Muscle of leg (tissue), 11 donors: ENCODE results near the gene WARS2. TPM values are rescaled to one million over a fixed set of nuclear protein-coding genes. Genes with fewer than 3 reads are reported as not detected.

ENCODE experiments used
- DNase-seq: peaks from one replicate; pipeline ENCODE4 v3.0.0; 2013
- H3K27ac ChIP-seq: one replicate; pipeline ENCODE4 v1.5.1; 2013; ENCODE audit warnings: mild to moderate bottlenecking, low read length, control low read depth
- H3K27me3 ChIP-seq: one replicate; pipeline ENCODE4 v1.6.1; 2013; ENCODE audit warnings: low read length; ENCODE audit not compliant: control insufficient read depth, insufficient read depth
- H3K36me3 ChIP-seq: one replicate; pipeline ENCODE4 v1.6.1; 2013; ENCODE audit warnings: low read length; ENCODE audit not compliant: control insufficient read depth, insufficient read depth
- H3K4me1 ChIP-seq: one replicate; pipeline ENCODE4 v1.6.1; 2013; ENCODE audit warnings: low read length; ENCODE audit not compliant: control insufficient read depth, insufficient read depth
- H3K4me3 ChIP-seq: one replicate; pipeline ENCODE4 v1.5.1; 2013; ENCODE audit warnings: low read length, control low read depth
- H3K9me3 ChIP-seq: replicated peaks from 2 replicates; pipeline ENCODE4 v1.6.1; 2013; ENCODE audit warnings: low read depth, low read length; ENCODE audit not compliant: control insufficient read depth
- WGBS: methylation state at CpG from one replicate; pipeline ENCODE4 v1.1.5; 2013; ENCODE audit warnings: missing lambda C conversion rate; ENCODE audit not compliant: insufficient coverage; 5-methylcytosine and 5-hydroxymethylcytosine counted together
- polyA plus RNA-seq, 8 donors: library from polyadenylated mRNA; unstranded; fragments of 120-200 nt; gene quantifications; one replicate each; pipeline versions ENCODE4 v1.2.1 to v1.2.3, GENCODE V29; 2013; ENCODE audit warnings: inconsistent platforms in 1 of 8, low replicate concordance in 1 of 8; ENCODE audit not compliant: insufficient read length in 8 of 8, insufficient read depth in 1 of 8
- total RNA-seq: library from RNA; stranded (reverse); fragments of 120-200 nt; gene quantifications from one replicate; pipeline ENCODE4 v1.2.4, GENCODE V29; 2013

Gene WARS2
- total and polyA plus RNA-seq, 9 donors: 16.3 to 25.8 (median 20.2) TPM

DNA sequence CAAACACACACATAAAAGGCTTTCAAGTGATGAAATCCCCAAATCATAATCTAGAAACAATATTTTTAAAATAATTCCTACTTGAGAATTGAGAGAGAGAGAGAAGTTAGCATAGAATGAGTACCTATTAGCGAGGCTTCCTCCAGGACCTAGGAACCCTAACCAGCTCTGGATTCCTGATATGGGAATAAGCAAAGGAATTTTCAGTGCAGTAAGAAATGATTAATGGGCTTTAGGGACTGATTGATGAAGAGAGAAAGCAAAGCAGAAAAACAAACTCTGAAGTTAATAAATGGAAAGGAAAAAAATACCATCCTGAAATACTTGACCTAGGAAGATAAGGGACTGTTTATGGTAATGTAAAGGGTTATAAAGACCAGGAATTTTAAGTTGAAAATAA, 60.6 kb downstream of the WARS2 start:
- WGBS: no CpG with 5 or more reads among the region's 1 CpG
- H3K36me3 ChIP-seq: no peaks in the 10 kb centered on the region
- H3K4me3 ChIP-seq: no peak overlapping the region
- H3K4me1 ChIP-seq: peaks cover 2% of the 10 kb centered on the region
- no peaks in the 10 kb centered on the region for H3K9me3 ChIP-seq
- no peaks in the 10 kb centered on the region for H3K27me3 ChIP-seq
- no peak overlapping the region for H3K27ac ChIP-seq
- DNase-seq: no peak

DNA sequence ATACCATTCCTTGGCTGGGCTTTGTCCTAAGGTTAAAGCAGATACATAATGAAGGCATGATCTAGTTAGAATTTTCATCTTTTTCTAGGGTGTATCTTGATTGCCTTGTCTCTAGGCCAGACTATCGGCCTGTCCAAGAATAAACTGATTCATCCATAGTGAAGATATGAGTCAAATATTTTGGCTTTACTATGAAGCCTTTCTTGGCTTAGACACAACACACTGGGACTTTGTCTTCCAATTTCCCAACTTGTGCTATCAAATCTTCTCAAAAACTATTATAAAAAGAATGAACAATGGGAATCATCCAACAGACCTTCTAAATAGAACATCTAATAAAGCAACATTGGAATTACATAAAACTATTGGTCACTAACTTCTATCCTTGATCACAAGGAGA, 64.8 kb downstream of the WARS2 start:
- Histone ChIP-seq H3K4me3 (no peak overlapping the region), H3K4me1 (peaks cover 2% of the 10 kb centered on the region), H3K9me3 (no peaks in the 10 kb centered on the region), H3K36me3 (no peaks in the 10 kb centered on the region), H3K27me3 (no peaks in the 10 kb centered on the region), H3K27ac (no peak overlapping the region)
- DNase-seq: peak; percentile 79
- WGBS: no CpG with 5 or more reads among the region's 1 CpG

DNA sequence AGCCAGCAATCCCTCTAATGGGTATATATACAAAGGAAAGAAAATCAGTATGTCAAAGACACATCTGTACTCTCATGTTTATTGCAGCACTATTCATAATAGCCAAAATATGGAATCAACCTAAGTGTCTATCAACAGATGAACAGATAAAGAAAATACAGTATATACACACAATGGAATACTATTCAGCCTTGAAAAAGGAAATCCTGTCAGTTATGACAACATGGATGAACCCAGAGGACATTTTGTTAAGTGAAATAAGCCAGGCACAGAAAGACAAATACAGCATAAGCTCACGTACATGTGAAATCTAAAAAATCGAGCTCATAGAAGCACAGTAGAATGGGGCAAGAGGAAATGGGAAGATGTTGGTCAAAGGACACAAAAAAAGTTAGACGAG, 69.1 kb downstream of the WARS2 start:
- Histone ChIP-seq H3K27ac (no peak overlapping the region), H3K27me3 (no peaks in the 10 kb centered on the region), H3K9me3 (no peaks in the 10 kb centered on the region), H3K36me3 (no peaks in the 10 kb centered on the region), H3K4me1 (peaks cover 2% of the 10 kb centered on the region), H3K4me3 (no peak overlapping the region)
- DNase-seq: no peak
- WGBS: 100% methylated on average over 2 of the region's 3 CpGs

DNA sequence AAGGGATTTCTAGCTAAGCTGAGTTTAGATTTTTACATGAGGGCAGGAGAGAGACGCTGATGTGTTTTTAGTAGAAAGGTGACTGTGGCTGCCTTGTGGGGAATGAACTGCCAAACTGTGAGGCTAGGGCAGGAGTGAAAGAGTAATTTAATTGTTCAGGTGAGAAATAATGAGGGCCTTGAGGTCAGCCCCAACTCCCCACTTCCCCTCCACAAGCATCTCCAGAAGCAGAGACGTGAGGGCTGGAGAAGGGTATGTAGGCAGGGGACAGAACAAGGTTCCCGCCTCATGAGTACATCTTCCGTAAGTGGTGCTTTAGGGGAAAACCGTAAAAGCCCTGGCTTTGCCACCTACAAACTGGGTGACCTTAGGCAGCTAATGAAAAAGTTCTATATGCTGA, 70.8 kb downstream of the WARS2 start:
- no peak for DNase-seq
- Histone ChIP-seq H3K9me3 (no peaks in the 10 kb centered on the region), H3K4me3 (no peak overlapping the region), H3K36me3 (no peaks in the 10 kb centered on the region), H3K27me3 (no peaks in the 10 kb centered on the region), H3K4me1 (peaks cover 2% of the 10 kb centered on the region), H3K27ac (no peak overlapping the region)
- WGBS: 60% methylated on average over 1 of the region's 5 CpGs

DNA sequence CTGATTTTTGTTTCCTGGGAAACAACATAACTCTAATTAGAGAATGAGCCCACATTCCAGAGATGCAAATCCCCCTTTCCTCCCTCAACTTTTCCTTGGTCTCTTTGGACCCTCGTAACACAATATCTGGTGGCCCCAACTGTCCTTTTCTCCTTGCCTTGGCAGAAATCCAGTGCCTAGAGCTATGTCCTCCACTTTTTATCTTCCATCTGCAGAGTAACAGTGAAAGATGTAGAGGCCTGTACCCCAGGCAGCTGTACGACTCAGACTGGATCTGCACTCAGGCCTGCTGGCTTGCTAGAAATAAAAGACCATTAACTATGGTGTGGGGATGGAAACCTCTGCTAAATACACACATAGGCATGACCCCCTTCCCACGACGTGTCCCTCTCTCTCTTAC, 72.0 kb downstream of the WARS2 start:
- no peaks in the 10 kb centered on the region for H3K36me3 ChIP-seq
- peaks cover 2% of the 10 kb centered on the region for H3K4me1 ChIP-seq
- H3K27ac ChIP-seq: no peak overlapping the region
- WGBS: no CpG with 5 or more reads among the region's 4 CpGs
- H3K9me3 ChIP-seq: no peaks in the 10 kb centered on the region
- DNase-seq: no peak
- no peak overlapping the region for H3K4me3 ChIP-seq
- no peaks in the 10 kb centered on the region for H3K27me3 ChIP-seq

DNA sequence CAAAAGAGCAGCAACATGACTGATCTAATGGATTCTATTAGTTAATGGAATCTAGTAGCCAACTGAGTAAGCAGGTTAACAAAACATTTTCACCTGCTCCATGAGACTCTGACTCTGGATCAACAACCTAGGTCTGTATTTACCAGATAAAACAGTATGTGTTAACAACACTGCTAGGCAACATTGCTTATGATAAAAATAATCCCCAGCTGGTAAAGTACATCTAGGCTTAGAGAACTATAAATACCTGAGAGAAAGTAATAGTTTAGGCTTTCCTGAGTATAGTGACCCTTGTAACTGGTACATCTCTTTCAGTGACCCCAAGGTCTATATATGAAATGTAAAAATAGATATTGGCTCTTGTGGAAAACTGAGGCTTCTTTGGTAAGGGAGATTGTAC, 78.8 kb downstream of the WARS2 start:
- peaks cover 4% of the 10 kb centered on the region for H3K9me3 ChIP-seq
- H3K27ac ChIP-seq: no peak overlapping the region
- H3K4me3 ChIP-seq: no peak overlapping the region
- no peak for DNase-seq
- no peaks in the 10 kb centered on the region for H3K27me3 ChIP-seq
- H3K36me3 ChIP-seq: peaks cover 4% of the 10 kb centered on the region
- no peaks in the 10 kb centered on the region for H3K4me1 ChIP-seq

DNA sequence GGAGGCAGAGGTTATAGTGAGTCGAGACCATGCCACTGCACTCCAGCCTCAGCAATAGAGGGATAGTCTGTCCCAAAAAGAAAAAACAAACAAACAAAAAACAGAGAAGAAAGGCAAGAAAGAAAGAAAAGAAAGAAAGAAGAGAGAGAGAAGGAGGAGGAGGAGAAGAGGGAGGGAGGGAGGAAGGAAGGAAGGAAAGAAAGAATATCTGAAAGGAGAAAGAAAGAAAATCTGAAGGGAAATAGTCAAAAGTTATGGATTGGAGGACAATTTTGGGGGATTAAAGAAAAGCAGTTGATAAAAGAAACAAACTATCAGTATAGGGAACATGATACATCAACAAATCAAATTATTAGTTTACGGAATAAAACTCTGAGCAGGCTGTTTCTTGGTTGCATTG, 84.9 kb downstream of the WARS2 start:
- H3K4me1 ChIP-seq: no peaks in the 10 kb centered on the region
- no peak overlapping the region for H3K4me3 ChIP-seq
- peaks cover 4% of the 10 kb centered on the region for H3K36me3 ChIP-seq
- H3K27ac ChIP-seq: no peak overlapping the region
- no CpG with 5 or more reads among the region's 2 CpGs for WGBS
- no peaks in the 10 kb centered on the region for H3K27me3 ChIP-seq
- no peak for DNase-seq
- H3K9me3 ChIP-seq: peaks cover 4% of the 10 kb centered on the region

DNA sequence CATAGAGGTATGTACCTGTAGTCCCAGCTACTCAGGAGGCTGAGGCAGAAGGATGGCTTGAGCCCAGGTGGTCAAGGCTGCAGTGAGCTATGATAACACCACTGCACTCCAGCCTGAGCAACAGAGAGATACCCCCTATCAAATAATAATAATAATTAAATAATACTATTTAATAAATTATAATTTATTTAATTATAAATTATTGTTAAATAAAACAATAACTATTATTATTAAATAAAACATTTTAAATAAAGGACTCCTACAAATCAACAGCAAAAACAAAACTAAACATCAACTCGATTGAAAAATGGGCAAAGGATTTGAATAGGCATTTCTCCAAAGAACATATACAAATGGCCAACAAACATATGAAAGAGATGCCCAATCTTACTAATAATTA, 86.5 kb downstream of the WARS2 start:
- Histone ChIP-seq H3K9me3 (no peaks in the 10 kb centered on the region), H3K4me3 (no peak overlapping the region), H3K27me3 (no peaks in the 10 kb centered on the region), H3K27ac (no peak overlapping the region), H3K36me3 (peaks cover 4% of the 10 kb centered on the region), H3K4me1 (no peaks in the 10 kb centered on the region)
- WGBS: no CpG with 5 or more reads among the region's 1 CpG
- no peak for DNase-seq

DNA sequence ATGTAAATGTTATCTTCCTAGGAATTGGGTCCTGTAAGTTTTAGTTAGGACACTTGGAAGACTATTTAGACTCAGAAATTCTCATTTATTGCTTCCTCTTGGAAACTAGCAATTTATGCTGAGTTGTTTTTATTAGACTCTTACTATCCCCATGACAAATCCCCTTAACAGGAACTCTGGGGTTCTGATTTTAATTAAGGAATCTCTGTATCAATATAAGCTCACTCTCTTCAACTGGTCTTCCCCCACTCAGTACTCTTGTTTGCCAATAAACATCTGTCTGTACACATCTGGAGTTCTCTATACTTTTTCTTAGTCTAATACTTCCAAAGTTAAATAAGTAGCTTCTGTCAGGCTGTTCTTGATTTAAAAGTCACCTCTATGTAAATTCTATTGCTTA, 88.2 kb downstream of the WARS2 start:
- DNase-seq: peak; percentile 89
- H3K4me1 ChIP-seq: no peaks in the 10 kb centered on the region
- H3K27me3 ChIP-seq: no peaks in the 10 kb centered on the region
- peak overlapping the region; percentile 11 for H3K27ac ChIP-seq
- peaks cover 2% of the 10 kb centered on the region for H3K36me3 ChIP-seq
- H3K9me3 ChIP-seq: no peaks in the 10 kb centered on the region
- no peak overlapping the region for H3K4me3 ChIP-seq

DNA sequence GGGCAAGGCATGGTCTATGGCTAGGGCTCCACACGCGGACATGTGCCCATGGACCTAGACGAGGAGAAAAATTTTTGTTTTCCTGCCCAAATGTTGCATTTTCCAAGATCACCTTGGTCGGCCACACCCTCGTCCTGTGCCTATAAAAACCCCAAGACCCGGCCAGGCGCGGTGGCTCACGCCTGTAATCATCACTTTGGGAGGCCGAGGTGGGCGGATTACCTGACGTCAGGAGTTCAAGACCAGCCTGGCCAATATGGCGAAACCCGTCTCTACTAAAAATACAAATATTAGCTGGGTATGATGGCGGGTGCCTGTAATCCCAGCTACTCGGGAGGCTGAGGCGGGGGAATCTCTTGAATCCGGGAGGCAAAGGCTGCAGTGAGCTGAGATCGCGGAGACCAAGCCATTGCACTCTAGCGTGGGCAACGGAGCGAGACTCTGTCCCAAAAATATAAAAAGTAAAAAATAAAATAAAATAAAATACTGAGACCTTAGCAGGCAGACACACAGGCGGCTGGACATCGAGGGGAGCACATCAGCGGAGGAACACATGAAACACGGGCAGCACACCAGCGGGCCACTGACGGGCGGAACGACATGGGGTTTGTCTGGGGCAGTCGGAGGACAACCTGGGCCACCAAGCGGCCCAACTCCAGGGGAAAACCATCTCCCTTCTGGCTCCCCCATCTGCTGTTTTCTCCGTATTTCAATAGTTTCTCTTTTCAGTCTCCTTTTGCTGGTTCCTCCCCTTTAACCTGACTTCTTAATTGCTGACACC, 91.6 kb downstream of the WARS2 start:
- peaks cover 5% of the 10 kb centered on the region for H3K36me3 ChIP-seq
- H3K4me3 ChIP-seq: no peak overlapping the region
- no peak overlapping the region for H3K27ac ChIP-seq
- no peak for DNase-seq
- H3K27me3 ChIP-seq: no peaks in the 10 kb centered on the region
- H3K4me1 ChIP-seq: peaks cover 3% of the 10 kb centered on the region
- 97% methylated on average over 24 of the region's 34 CpGs for WGBS
- no peaks in the 10 kb centered on the region for H3K9me3 ChIP-seq
